ENCODE results near the gene AIG1.

AIG1 gene

GRCh38 chr6:143127941-143128680, 67.4 kb downstream of the AIG1 start:
- no peak for DNase-seq (ENCODE audit: low read depth)

- no peak for DNase-seq (ENCODE audit: low read depth)
Observed at GRCh38 chr6:143128681-143129015, 68.0 kb downstream of the AIG1 start.

DNA sequence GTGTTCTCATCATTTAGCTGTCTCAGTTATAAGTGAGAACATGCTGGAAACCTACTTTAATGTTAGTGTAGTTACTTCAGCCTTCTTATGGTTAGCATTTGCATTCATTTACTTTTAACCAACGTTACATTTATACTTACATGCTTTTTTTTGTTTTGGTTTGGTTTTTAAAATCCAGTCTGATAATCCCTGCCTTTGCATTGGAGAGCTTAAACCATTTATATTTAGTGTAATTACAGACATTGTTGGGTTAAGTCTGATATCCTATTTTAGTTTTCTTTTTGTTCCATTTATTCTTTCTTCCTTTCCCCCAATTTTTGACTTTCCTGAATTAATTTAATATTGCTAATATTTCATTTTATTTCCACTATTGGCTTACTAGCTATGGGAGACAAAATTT, 70.2 kb downstream of the AIG1 start:
- DNase-seq (ENCODE audit: low read depth): no peak

DNA sequence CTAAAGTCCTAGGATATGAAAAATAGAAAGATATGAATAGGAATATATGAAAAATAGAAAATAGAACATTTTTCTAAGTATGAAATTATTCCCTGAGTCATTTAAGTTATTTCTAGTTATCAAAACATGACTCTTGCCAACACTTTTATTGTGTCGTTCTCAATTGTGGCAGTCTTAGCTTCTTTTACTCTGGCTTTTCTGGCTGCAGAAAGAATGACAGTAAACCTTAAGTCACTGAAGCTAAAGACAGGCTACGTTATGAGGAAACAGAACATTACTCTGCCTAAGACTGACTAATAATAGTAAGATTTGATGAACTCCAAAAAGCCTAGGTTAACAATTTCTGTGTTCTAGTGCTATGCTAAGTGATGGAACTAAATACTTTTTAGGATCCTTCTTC, 74.6 kb downstream of the AIG1 start:
- no peak for DNase-seq (ENCODE audit: low read depth)

DNA sequence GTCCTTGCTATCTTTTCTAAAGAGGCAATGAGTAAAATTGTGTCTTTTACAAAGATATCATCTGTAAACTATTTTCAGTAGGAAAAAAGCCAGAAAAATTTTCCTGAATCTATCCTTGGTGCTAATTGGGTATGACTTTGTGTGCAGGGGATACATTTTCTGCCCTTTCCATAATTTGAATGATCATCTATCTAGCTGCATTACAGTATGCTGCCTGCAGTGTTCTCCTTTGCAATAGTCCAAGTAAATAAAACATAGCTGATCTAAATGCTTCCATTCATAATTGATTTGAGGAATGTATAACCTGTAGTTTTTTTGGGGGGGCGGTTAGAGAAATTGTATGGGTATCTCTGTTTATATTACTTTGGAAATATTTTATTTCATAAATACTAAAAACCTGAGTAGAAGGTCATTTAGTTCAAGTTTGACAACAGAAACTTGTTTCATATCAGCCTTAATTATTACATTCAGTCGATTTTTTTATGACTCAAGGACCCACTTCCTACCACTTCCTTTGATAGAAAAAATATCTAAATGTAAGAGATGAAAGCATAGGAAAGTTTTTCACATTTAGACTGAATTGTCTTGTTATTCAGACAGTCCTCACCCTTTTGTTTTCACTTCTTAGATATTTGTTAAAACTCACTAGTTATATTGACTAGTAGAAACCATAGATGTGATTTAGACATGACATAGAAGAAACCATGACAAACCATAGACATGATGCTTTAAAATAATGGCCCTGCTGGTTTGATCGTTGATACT, 75.3 kb downstream of the AIG1 start:
- DNase-seq (ENCODE audit: low read depth): no peak

- no peak for DNase-seq (ENCODE audit: low read depth)
Observed at GRCh38 chr6:143136647-143137046, 76.0 kb downstream of the AIG1 start.

- peak; percentile 8 for DNase-seq (ENCODE audit: low read depth)
Observed at GRCh38 chr6:143139239-143139784, 78.6 kb downstream of the AIG1 start.

DNA sequence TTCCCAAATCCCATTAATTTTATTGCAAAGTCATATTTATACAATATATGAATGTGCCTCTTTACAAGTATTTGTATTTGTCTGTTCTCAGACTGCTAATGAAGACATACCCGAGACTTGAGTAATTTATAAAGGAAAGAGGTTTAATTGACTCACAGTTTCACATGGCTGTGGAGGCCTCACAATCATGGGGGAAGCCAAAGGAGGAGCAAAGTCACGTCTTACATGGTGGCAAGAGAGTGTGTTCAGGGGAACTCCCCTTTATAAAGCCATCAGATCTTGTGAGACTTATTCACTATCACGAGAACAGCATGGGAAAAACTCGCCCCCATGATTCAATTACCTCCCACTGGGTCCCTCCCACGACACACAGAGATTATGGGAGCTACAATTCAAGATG, 79.2 kb downstream of the AIG1 start:
- peak; percentile 57 for DNase-seq (ENCODE audit: low read depth)

DNA sequence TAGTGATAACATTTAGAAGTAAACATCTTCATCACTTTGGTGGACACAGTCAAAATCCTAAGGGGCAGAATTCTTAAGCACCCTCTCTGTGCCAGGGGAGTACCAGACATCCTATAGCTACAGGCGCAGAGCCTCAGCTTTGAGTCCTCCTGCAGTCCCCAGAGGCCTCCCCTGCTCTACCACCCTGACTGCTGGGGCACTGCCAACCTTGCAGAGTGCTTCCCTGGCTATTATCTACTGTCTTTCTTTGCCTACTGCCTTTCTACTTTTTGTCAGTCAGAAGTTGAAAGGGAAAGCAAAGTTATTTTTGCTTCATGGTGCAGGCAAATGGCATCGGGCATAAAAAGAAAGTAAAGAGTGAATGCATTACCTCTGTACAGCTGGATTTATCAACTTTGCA, 80.1 kb downstream of the AIG1 start:
- no peak for DNase-seq (ENCODE audit: low read depth)

GRCh38 chr6:143141442-143141841, 80.8 kb downstream of the AIG1 start:
- DNase-seq (ENCODE audit: low read depth): no peak

- no peak for DNase-seq (ENCODE audit: low read depth)
Observed at GRCh38 chr6:143146186-143146851, 85.6 kb downstream of the AIG1 start.

GRCh38 chr6:143149771-143150170, 89.1 kb downstream of the AIG1 start:
- DNase-seq (ENCODE audit: low read depth): no peak

DNA sequence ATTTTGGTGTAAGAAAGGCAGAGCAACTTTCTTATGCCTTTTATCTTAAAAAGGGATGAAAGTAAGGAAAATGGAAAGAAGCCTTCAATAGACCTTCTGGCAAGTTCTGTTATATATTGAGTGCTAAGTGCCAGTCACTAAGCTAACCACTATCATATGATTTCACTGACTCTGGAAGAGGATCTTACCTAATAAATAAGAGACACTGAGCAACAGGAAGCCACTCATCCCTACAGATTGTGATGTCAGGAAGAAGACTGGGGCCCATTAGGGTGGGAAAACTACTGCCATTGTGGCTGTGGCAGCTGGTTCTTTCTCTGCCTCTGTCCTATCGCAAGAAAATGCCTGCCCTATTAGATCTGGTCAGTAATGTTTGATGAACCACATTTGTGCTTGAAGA, 89.6 kb downstream of the AIG1 start:
- DNase-seq (ENCODE audit: low read depth): no peak

DNA sequence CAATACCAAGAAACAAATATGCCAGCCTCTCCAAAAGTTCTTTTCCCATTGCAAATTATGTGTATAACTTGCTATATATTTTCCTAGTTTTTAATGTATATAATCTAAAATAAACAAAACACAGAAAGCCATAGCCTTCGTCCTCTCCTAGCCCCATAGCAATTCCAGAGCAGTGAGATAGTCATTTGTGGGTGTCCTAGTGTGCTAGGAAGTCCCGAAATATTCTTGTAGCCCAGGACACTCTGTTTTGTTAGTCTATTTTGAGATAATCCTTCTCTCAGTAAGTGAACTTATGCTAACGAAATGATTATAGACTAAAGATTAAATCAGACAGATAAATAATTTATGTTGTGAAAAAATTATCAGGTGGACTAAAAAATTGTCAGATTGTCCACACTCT, 90.7 kb downstream of the AIG1 start:
- DNase-seq (ENCODE audit: low read depth): no peak

DNA sequence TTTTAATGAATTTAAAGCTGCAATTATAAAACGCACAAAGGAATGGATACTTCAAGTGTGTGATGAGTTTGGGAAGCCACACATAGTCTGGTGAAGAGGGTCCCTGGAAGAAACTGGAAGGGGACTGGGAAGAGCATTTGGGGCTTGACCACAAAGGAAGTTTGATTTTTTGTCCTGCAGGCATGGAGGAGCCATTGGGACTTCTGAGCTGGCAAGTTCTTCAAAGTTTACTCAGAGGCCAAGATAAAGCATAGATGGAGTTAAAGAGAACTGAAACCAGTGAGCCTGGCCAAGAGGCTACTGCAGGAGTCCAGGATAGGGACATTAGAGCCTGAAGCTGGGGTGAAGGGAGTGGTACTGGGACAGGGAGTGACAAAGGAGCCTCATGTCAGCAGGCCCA, 95.0 kb downstream of the AIG1 start:
- no peak for DNase-seq (ENCODE audit: low read depth)

DNA sequence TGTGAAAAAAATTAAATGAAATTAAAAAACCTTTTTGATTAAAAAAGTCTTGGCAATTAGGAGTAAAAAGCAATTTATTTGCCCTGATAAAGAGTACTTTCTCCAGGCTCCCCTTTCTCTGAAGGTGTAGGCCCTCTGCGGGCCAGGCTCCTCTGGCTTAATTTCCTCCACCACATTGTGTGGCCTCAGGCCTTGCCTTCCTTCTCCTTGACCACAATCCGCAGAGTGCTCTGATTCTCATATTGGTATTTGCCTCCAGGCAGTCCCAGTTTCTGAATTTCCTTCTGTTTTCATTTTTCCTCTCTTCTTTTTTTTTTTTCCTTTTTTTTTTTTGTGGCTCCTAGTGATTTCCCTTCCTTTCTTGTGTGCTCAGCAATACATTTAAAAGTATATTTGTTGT, 96.4 kb downstream of the AIG1 start:
- no peak for DNase-seq (ENCODE audit: low read depth)

DNA sequence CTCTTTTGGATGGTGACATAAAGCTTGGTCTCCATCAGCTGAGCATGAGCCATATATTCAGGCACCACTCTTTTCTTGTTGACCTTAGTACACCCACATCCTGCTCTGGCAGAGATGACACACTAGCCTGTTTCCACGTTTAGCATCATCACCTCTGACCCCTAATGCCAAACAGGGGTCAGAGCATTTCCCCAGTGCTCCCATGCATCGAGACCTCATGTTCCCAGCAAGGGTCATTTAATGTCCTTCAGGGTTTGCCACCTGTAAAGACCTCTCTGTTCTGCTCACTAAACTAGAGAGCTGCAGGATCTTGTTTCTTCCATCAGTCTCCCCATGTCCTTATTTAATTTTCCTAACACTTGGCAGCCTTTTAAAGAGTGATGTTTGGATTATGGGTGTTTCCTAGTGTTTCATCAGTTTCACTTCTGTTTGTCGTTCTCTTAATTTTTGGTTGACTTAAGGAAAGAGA, 97.5 kb downstream of the AIG1 start:
- no peak for DNase-seq (ENCODE audit: low read depth)

DNA sequence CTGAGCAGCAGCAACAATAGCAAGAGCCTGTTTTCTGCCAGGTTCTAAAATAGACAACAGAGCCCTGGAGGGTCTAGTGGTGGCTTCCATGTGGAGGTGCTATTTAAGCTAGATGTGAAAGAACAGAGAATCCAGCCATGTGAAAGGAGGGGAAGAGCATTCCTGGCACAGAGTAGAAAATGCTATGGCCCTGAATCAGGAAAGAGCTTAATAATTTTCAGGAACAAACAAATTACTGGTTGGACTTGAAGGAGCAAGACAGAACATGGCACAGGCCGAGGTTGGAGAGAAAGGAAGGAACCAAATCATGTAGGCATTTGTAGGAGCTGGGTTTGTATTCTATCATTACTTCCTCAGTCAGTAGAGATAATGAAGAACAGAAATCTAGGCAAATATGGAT, 98.3 kb downstream of the AIG1 start:
- no peak for DNase-seq (ENCODE audit: low read depth)

DNA sequence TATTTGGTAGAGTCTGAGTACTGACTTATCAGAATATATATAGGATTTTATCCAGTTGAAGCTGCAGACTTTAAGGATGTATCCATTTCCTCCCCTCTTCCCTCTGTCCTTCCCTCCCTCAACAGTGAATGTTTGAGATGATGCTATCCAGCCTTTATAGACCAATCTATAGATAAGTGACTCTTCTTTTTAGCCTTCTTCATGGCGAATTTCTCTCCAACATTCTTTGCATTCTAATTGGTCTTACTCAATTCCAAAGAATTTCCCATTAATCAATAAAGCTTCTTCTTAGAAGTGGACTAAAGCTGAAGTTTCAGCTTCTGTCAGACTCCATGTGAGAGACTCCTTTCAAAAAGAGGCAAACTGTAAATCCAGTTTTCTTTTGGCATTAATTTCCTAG, 99.3 kb downstream of the AIG1 start:
- no peak for DNase-seq (ENCODE audit: low read depth)

DNA sequence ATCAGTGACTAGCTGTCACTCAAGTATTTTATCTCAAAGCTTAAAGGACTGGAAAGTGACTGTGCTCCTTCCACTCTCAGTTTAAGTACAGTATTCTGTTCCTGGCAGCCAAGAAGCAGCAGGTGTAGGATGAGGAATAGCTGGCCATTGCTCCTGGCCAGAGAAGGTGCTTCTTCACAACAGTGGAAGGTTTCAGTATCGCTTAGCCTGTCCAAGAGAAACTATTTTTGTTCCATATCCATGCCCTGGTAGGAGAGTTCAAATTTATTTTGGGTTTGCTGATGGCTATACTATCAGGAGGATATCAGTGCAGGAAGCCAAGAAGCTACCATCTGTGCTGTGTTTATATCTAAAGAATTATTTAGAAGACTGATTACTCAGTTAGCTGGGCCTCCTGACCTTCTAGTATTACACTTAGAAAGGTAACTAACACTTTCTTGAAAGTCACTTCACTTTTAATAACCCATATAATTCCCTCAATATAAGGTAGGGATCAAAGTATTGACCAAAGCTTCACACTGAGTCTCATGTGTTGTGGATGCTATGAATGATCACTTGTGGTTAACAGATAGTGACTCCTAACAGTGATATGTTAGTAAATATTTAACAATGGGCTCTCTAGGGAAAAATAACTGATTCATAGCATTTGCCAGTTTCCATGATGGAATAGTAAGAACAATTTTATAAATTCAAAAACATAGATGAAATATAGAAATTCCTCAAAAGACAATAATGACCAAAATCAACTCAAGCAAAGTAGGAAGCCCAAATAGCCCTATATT, 99.9 kb downstream of the AIG1 start:
- DNase-seq (ENCODE audit: low read depth): no peak

GRCh38 chr6:143163621-143164020, 102.9 kb downstream of the AIG1 start:
- DNase-seq (ENCODE audit: low read depth): no peak

GRCh38 chr6:143164565-143165105, 103.9 kb downstream of the AIG1 start:
- DNase-seq (ENCODE audit: low read depth): no peak
